Activated CD4-positive, CD25-positive, alpha-beta regulatory T cell treated with anti-CD3 and anti-CD28 coated beads, Interleukin-2, amount 50 U/mL, for 24 hours (primary cell): ENCODE data around the gene GNB1L.

Experiments used
- ATAC-seq, 2 donors: fragments of 150-1000 bp; cut with Tn5 transposase; one replicate each; pipeline ENCODE4 v1.10.0; 2021; ENCODE audit warnings: mild to moderate bottlenecking in 1 of 2, moderate library complexity in 1 of 2

GNB1L gene

DNA sequence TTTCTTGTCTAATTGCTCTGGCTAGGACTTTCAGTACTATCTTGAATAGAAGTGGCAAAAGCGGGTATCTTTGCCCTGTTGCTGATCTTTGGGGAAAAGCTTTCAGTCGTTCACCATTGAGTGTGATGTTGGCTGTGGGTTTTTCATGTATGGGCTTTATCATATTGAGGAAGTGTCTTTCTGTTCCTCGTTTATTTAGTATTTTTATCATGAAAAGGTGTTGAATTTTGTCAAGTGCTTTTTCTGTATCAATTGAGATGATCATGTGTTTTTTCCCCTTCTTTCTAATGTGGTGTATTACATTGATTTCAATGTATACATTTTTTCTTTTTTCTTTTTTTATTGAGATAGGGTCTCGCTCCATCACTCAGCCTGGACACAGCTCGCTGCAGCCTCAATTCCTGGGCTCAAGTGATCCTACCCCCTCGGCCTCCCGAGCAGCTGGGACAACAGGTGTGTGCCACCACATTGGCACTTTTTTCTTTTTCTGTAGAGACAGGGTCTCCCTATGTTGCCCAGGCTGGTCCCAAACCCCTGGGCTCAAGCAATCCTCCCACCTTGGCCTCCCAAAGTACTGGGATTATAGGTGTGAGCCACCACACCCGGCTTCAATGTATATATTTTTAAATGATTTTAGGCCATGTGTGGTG, 5.3 kb upstream of the GNB1L start:
- no peak for ATAC-seq

DNA sequence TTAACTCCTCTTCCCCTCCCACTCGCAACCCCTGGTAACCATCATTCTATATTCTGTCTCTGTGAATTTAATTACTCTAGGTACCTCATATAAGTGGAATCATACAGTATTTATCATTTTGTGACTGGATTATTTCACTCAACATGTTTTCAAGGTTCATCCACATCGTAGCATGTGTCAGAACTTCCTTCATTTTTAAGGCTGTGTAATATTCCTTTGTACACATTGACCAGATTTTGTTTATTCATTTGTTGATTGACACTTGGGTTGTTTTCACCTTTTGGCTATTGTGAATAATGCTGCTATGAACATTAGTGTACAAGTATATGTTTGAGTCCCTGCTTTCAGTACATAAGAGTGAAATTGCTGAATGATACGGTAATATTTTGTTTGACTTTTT, 2.7 kb upstream of the GNB1L start:
- ATAC-seq = no peak

DNA sequence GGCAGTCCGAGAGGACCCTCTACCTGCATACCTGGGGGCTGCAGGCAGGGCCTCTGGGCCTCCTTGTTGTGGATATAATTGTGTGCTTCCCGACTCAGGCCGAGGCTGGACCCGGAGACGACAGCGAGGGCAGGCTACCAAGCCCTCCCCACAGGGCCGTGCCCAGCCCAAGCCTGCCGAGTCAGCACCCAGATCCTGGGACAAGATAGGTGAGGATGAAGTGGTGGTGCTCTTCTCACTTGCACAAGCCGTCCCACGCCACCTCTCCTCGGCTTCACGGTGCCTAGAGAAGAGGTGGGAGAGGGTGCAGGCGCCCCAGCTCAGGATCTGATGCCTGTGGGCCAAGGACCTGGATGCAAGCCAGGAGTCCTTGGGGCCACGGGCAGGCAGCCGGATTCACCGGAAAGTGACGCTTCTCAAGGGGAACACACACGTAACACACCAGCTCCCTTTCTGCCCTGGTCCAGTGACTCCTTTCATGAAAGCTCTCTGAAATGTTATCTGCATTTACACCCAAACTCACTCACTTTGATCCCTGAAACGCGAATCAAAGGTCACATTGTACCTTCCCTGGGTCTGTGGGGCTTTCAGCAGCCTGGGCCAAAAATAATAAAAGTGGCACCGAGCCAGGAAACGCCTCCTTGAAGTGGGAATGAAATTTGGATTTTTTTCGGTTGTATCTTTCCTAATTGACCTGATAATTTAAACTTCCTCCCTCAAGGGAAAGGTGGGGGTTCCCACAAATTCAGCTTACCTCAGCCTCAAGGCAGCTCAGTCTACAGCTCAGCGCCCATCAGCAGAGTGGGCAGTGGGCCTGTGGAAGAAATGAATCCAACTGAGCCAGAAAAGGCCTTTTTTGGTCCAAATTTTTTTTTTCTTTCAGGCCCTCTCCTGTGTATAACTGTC, 1.1 kb upstream of the GNB1L start:
- ATAC-seq = peak; percentile 24 to 30

DNA sequence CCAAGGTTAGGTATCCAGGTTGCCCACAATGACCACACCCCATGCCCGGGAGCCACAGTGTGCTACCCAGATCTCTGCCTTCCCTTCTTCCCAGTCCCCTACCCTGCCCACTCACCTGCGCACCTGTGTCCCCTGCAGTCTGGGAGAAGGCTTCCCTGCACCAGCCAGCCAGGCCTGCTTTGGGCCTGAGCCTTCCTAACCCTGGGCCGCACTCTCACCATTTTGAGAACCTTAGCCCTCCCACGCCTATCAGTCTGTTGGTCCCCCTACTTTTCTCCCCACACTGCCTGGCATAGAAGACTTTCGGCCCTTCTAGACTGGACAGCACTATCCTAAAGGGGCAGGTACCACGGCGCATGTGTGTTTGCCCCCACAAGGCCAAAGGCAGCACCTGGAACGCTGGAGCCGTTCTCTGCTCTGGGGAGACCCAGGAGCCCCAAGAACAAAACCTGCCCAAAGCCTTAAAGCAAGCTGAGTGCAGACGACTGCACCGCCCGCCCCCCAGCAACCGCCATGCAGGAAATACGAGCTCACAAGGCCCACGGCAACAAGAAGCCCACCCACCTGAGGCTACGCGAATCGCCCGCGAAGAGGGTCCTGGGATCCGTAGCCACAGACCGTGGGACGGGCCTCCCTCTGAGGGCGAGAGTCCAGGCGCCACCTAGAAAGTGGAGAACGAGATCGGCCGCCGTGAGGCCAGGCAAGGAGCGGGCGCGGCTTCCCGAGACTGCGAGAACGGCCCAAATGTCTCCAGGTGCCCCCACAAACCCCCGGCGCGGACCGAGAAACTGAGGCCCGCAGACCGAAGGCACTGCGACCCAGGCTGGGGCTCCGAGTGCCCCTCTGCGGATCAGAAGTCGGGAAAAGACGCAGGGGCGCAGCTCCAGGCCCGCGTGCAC, 546 bp downstream of the GNB1L start:
- ATAC-seq = no peak

DNA sequence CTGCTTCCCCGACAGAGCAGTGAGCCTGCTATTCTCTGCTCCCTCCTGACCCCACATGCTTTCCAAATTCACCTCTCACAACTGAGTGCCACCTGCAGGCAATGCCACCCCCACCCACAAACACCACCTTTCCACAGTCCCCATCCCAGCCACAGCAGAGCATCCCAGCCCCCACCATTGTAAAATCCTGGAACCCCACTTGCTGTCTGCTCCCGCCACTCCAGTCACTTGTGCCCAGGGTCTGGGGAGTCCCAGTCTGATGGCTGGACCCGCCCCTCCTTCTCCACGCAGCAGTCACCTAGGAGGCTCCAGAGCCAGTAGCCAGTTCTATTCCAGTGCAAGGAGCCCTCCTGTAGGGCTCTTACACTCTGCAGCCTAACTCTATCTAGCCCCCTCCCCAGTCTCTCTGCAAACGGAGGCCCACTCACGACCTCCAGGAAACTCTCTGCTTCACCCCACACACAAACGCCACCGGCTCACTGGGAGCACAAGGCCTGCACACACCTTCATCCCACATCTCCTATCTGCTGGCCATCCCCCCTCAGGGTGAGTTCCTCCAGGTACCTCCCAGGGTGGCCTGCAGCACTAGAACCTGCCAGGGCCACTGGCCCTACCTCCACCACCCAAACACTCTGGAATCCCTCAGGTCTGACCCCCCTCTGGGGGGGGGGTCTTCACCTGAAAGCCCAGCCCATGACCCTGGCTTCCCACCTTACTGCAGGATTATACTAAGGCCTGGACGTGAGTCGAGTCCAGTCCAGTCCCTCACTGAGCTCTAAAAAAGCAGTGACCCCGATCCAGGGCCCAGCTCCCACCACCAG, 1.4 kb downstream of the GNB1L start:
- ATAC-seq = no peak

DNA sequence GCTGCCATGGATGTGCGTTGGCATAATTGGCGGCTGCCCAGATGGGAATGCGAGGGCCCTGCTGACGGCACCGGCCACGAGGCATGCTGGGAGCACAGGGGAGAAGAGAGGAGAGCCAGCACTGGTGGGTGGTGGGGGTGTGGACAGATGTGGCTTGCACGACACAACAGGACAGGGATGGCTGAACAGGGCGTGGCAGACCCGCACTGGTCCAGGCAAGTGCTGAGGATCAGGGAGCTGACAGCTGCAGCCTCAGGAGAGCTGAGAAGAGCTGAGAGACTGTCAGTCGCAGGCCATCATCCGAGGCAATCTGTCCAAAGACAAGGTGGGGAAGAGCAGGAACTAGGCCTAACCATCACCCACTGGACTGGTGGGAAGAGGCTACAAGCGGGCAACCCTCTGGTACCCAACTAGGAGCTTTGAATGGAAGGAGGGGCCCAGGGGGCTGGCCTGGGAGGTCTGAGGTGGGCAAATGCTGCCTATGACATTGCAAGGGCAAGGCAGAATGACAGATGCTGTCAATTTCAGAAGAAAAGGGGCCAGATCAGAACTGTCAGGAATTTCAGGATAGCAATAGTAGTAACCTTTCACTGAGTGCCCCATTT, 2.4 kb downstream of the GNB1L start:
- no peak for ATAC-seq

DNA sequence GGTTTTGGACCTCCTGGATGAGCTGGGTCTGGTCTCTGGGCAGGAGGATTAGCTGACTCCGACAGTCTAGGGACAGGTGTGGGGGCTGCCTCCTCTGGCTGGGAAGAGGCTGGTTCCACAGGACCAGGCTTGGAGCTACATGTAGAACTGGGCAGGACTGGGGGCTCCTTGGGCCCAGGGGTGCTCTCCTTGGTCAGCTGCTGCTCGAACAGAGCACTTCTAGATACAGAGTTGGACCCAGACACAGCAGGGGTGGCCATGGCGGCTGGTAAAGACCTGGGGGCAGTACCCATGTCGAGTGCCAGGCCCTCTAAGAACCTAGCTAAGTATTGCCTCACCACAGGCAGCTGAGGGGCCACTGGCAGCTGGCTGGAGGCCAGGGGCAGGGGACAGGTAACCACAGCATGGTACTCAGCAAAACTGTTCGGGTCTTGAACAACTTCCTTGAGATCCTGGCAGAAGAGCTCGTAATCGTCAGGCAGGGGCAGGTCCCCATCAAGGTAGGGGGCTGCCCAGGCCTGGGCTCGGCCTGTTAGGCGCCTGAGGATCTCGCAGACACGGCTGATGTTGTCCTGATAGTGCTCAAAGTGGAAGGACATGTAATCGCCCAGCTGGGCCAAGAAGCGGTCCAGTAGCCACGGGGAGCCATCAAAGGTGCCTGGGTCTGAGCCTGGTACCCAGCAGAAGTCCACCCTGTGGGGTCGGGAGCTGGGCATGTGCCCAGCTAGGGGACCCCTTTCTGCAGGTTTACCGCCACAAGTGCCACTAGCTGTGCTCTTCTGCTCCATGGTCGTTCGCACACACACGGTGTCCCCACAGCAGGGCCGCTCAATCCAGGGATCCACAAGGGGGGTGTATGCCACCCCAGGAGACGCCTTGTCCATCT, 3.1 kb downstream of the GNB1L start:
- no peak for ATAC-seq

DNA sequence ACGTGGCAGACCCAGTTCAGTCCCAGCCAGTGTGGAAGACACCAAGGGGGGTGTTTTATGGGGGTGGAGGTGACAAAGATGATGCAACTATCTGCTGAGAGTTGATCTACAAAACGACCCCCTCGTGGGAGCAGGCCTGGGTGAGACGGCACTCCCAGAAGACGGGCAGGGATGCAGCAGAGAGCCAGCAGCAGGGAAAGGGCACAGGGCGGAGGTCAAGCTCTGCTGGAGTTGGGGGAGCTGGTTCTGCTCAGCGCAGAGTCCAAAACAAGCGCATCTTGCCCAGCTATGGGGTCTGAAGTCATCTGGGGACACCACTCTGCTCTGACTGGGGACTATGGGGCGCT, 3.9 kb downstream of the GNB1L start:
- ATAC-seq = no peak

DNA sequence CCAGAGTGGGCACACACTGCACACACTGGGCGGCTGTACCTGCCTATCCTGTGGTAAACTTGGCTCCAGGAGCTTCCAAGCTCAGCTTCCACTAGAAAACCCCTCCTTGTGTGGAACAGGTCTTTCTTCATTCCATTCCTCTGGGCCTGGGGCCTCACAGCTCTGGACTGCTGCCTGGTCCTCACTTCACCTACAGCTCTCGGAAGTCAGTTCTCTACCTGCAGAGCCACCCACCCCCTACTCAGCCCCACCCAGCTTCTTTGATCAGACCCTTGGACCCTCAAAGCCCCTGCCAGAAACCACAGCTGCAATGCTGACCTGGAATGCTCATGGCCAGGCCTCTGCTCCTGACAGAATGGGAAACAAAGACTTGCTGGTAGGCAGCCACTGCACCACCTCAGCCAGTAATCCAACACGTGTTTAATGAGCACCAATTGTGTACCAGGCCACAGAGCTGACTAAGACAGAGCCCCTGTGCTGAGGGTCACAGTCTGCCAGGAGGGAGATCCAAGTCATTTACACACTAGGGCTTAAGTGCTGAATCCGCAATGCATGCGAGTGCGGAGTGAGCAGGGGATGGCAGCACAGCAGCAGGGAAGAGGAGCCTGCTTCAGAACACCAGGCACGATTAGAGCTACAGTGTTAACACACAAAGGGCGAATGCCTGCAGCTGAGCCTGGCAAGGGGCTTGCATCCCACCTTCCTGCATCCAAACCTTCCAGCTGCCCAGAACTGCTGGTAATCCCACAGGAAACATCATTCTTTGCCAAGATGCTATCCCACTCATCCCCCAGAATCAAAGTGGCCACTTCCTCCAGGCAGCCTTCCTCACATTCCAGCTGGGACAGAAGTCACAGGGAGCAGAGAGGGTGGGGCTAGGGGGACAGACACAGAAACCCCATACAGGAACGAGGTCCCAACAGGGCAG, 4.6 kb downstream of the GNB1L start:
- ATAC-seq = no peak

DNA sequence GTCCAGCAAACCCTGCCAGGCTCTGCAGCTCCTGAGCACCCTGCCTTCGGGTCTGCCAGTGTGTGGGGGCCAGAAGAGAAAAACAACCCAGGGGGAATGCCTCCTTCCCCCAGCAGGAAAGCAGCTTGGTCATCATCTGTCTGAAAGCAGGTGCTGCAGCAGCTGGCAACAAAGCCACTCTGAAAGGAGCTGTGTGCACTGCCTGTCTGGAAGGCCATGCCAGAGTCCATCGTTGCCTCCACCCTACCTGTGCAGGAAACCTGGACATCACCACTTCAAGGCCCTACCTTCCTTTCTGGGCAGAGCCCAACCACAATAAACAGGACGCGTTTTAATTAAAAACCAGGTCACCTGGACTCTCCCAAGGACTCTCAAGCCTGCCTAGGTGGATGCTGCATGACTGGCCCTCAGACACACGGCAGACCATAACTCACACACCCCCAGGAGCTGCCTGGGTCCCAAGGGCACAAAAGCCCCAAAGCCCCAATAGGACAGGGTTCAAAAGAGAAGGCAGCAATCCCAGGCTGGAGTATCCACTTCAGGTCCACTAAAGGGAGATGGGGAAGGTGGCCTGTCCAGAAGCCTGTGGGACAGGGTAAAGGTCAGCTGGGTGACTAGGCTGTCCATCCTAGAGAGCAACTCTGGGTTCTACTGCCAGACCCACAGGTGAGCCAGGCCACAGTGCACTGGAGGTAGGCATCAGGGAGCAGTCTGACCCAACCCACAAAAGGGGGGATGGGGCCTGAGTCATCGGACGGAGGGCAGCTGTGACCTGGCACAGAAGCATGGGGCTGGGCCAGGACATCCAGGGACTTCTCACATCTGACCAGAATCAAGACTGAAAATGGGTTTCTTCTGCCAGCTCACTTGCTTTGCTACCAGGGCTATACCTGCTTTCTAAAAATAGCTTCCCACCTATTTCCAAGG, 6.1 kb downstream of the GNB1L start:
- no peak for ATAC-seq

DNA sequence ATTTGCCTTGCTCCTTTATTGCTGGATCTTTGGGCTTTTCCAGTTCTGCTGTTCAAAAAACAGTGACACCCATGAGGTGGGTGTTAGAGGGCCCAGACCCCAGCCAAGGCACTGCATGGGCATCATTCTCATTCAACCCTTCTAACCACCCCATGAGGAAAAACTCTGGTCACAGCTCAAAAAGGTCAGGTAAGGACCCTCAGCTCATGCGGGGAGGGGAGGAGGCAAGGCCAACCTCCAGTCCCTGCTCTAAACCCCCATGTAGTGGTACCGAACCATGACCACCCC, 7.4 kb downstream of the GNB1L start:
- ATAC-seq = no peak

DNA sequence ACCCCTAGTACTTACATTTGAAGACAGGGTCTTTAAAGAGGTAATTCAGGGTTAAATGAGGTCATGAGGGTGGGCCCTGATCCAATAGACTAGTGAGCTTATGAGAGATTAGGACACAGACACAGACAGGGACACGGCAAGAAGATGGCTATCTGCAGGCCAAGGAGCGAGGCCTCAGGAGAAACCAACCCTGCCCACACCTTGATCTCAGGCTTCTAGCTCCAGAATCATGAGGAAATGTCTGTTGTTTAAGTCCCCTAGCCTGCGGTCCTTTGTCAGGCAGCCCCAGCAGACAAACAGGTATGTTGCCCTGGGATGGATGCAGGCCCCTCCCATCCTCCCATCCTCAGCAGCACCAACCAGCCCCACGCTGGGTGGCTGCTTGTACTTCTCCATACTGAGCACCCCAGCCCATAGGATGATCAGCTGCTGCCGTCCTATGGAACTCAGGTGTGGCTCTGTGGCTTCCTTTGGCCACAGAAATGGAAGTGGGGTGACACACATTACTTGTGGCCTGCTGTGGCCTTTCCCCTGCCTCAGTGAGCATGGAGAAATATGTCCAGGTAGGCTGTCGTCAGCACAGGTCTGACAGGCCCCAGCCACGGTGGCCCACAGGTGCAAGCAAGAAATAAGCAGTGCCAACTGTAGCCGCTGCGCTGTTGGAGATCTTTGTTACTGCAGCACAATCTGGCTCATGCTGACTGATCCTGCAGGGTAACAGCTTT, 7.9 kb downstream of the GNB1L start:
- no peak for ATAC-seq

DNA sequence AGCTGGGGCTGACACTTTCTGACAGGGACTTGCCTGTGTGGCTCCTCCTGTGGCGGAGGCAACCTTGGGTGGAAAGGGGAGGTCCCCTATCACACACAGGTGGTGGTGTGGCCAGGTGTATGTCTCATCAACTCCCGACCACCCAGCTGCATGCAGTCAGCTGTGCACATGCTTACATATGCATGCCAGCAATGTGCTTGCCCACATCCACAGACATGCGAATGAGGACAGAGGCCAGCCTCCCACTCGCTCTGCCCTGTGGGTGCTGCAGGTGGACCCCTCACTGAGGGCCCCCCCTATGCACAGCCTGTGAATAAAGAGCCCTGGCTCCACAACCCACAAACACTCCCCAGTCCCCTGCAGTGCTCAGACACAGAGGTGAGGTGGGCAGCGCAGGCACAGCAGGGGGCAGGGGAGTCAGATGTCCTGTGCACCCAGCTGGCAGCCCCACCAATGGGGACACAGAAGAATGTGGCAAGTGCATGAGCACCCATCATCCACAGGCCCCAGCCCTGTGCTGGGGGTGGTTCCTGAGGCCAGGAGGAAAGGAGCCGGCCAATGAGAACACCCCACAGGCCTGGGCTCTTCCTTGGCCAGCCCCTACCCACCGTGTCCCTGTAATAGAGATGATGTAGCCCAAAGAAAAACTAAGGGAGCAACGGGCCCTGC, 9.5 kb downstream of the GNB1L start:
- ATAC-seq = peak in 1 of 2 donors; percentile 36

DNA sequence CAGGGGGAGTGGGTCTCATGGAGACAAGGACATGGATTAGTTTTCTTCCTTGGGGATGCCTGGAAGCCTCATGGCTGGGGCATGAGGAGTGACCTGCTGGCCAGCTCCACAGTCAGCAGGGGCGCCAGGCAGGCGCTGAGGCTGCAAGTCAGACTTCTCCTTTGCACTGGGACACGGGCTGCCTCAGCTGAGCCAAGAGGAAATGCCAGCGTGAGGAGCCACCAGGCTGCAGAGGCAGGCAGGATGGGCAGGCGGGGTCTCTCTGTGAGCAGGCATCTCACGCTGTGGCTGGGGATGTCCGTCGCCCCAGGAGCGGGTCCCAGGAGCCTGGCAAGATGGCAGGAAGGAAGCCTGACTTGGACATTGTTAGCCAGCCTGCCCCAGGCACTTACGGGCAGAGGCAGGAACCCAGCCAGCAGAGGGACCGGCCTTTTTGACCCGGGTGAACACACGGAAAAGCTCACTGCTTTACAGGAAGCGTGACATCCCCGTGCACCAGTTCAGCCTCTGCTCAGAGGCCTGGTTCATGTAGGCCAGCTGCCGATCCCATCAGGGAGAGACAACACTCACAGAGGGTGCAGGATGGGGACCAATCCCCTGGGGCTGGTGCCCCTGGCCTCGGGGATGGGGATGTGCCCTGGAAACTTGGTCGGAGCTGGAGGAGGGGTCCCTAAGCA, 10.2 kb downstream of the GNB1L start:
- peak in 1 of 2 donors; percentile 26 for ATAC-seq

DNA sequence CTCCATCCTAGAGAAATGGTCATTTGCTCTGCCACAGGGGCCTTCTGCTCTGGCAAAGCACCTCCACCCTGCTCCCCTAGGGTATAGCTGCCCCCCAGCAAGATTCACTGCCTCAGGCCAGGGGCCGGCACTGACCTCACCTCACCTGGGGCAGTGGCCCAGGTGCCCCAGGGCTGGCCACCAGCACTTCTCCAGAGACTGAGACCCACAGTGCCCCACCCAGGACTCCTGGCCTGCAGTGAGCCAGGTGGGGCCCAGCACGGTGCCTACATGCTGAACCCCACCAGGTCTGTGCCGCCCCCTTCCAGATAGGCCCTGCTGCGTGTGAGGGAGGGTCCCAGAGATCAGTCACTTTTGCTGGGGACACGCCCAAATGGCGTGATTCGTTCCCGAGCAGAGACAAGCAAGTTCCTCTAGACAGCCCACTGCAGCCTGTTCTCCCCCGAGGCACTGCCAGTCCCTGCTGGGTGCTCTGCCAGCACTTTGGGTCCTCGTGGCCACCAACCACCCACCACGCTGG, 10.8 kb downstream of the GNB1L start:
- no peak for ATAC-seq

DNA sequence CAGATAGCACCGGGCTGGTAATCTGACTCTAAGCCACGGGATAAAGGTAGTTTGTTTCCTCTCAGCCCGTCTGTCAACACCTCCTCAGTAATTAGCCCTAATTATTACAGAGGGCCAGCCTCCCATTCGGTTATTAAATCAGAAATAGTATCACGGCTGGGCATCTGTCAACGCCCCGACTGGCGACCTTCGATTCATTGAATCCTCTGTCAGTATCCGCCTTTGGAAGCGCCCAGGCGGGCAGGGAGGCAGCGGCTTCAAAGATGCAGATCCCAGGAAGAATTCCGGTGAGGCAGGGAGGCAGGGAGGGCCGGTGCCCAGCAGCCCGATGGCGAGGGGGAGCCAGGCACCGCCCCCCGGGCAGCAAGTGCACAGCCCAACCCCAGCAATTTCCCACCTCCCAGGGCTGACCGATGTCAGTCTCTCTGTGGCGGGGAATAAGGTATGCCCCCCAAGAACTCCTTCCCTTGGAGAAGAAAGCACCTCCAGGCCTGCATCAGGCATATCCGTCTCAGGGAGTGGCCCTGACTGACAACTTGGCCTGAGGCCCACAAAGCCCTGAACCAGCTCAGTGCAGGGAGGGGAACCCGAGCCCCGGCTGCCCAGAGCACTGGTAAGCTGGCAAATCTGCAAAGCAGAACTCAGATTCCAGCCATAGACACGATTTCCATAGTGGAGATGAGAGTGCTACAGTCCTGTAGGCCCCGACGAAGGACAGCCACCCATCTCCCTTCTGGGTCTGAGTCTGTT, 11.4 kb downstream of the GNB1L start:
- ATAC-seq = no peak
